Gastroesophageal sphincter (tissue), 4 donors: ENCODE measurements around the gene GNG2. TPM values are rescaled to one million over a fixed set of nuclear protein-coding genes. Genes with fewer than 3 reads are reported as not detected.

ENCODE experiments used
- ATAC-seq: fragments of 150-250 bp; one replicate; pipeline ENCODE4 v1.9.1; 2016; ENCODE audit warnings: mild to moderate bottlenecking, moderate library complexity
- H3K27ac ChIP-seq, 4 donors: fragments of 200-600 bp; sonication (generic) in 3 of 4; 1 replicate in 3 of 4; 2 replicates in 1 of 4; pipeline ENCODE4 v1.5.1; 2016 to 2019
- H3K27me3 ChIP-seq: fragments of 200-600 bp; sonication (generic); one replicate; pipeline ENCODE4 v1.5.1; 2019
- H3K36me3 ChIP-seq, 2 donors: fragments of 200-600 bp; sonication (generic); one replicate each; pipeline ENCODE4 v1.5.1; 2019; ENCODE audit warnings: control low read depth in 1 of 2
- H3K4me1 ChIP-seq, 3 donors: fragments of 200-600 bp; sonication (generic); 1 replicate in 2 of 3; 2 replicates in 1 of 3; pipeline ENCODE4 v1.5.1; 2016 to 2019; ENCODE audit warnings: control low read depth in 2 of 3
- H3K4me3 ChIP-seq, 2 donors: fragments of 200-600 bp; sonication (generic); one replicate each; pipeline ENCODE4 v1.5.1; 2019; ENCODE audit warnings: mild to moderate bottlenecking in 1 of 2, moderate library complexity in 1 of 2
- H3K9me3 ChIP-seq, 3 donors: fragments of 200-600 bp; sonication (generic); one replicate each; pipeline ENCODE4 v1.5.1; 2017 to 2019; ENCODE audit warnings: control low read depth in 2 of 3
- EP300 ChIP-seq: sonication (generic); formaldehyde crosslinking; IDR thresholded peaks from one replicate; pipeline ENCODE4 v1.6.1; 2017; ENCODE audit warnings: antibody characterized with exemption, mild to moderate bottlenecking
- POLR2A ChIP-seq, 2 donors: fragments of 450-650 bp; IDR thresholded peaks; one replicate each; pipeline ENCODE4 v1.6.1; 2017; ENCODE audit warnings: antibody characterized with exemption in 2 of 2, mild to moderate bottlenecking in 2 of 2, moderate library complexity in 1 of 2
- POLR2AphosphoS5 ChIP-seq: sonication (generic); formaldehyde crosslinking; IDR thresholded peaks from one replicate; pipeline ENCODE4 v1.6.1; 2017; ENCODE audit warnings: antibody characterized with exemption
- WGBS, 2 donors: methylation state at CpG; one replicate each; pipeline ENCODE4 v1.1.5; 2018; ENCODE audit warnings: low coverage in 1 of 2; 5-methylcytosine and 5-hydroxymethylcytosine counted together
- total RNA-seq, 4 donors: library from RNA; depleted of rRNA; stranded (reverse); fragments of >200 nt; gene quantifications; one replicate each; pipeline ENCODE4 v1.1.0, GENCODE V29; 2016
- TF ChIP-seq, protein P1 (sequence below), 4 experiments: fragments of 200-600 bp in 2 of 4; fragments of 450-650 bp in 2 of 4; sonication (generic) in 1 of 4; IDR thresholded peaks; one replicate each; pipeline ENCODE4 v1.5.1; 2017 to 2019; ENCODE audit warnings: antibody characterized with exemption in 4 of 4, mild to moderate bottlenecking in 2 of 4, moderate library complexity in 2 of 4

GNG2 gene
- total RNA-seq, 4 donors from 2014 or later: 15.7 to 21.2 (median 17.8) TPM

DNA sequence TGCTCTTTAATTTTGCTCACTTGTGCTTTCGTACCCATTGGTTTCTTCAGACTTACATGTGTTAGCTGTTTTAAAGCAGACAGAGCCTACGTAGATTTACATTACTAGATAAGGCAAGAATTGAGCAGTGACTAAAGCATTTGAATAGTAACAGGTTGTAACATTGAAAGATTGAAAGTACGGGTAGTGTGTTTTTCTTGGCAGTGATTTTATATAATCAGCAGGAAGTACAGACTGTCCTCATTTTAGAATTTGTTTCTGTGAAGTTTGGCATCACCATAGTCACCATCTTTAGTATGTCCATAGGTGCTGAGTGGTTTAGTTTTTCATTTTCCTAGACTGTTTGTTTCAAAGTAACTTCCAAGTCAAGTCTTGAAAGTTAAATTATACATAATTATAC lies 142.9 kb downstream of the GNG2 start:
- no peaks in the 10 kb centered on the region for H3K9me3 ChIP-seq
- peaks cover 0 to 86% (median 20%) of the 10 kb centered on the region in 3 donors for H3K4me1 ChIP-seq
- no peaks in the 10 kb centered on the region for H3K27me3 ChIP-seq
- peak; percentile 87 for TF ChIP-seq POLR2AphosphoS5
- TF ChIP-seq, protein P1, sequence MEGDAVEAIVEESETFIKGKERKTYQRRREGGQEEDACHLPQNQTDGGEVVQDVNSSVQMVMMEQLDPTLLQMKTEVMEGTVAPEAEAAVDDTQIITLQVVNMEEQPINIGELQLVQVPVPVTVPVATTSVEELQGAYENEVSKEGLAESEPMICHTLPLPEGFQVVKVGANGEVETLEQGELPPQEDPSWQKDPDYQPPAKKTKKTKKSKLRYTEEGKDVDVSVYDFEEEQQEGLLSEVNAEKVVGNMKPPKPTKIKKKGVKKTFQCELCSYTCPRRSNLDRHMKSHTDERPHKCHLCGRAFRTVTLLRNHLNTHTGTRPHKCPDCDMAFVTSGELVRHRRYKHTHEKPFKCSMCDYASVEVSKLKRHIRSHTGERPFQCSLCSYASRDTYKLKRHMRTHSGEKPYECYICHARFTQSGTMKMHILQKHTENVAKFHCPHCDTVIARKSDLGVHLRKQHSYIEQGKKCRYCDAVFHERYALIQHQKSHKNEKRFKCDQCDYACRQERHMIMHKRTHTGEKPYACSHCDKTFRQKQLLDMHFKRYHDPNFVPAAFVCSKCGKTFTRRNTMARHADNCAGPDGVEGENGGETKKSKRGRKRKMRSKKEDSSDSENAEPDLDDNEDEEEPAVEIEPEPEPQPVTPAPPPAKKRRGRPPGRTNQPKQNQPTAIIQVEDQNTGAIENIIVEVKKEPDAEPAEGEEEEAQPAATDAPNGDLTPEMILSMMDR (IDR thresholded peaks at IDR 0.05): no peak
- no peak for TF ChIP-seq POLR2A (IDR thresholded peaks at IDR 0.05)
- TF ChIP-seq EP300: peak; percentile 48
- 28 to 50% methylated on average over 3 of the region's 3 CpGs for WGBS, 2 donors
- H3K4me3 ChIP-seq: no peak overlapping the region
- peaks cover 19 to 85% of the 10 kb centered on the region in 2 donors for H3K36me3 ChIP-seq
- ATAC-seq: peak; percentile 79
- peak overlapping the region; percentile 80 to 92 (median 83) for H3K27ac ChIP-seq

DNA sequence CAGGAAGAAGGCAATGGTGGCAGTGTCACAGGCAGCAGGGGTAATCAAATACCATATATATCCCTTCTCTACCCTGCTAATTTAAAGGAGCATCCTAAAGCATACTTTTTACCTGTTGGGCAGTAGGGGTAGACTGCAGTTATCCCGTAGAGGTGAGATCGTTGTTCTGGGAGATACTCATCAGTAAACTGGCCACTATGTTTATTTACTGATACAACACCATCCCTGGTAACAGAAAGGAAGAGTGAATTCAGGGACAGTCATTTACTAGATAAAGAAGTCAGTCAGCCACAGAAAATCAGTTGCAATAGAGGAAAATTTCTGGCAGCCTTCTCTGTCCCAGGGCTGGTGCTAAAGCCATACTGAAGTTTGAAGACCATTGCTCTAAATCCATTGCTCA lies 145.2 kb downstream of the GNG2 start:
- Histone ChIP-seq H3K27ac (peak overlapping the region in 2 of 4 donors; percentile 7 to 80), H3K4me1 (peaks cover 0 to 73% (median 16%) of the 10 kb centered on the region in 3 donors), H3K36me3 (peaks cover 19 to 85% of the 10 kb centered on the region in 2 donors), H3K4me3 (no peak overlapping the region), H3K27me3 (no peaks in the 10 kb centered on the region), H3K9me3 (no peaks in the 10 kb centered on the region)
- no peak for ATAC-seq
- no peak for TF ChIP-seq POLR2AphosphoS5
- 77 to 79% methylated on average over 2 of the region's 2 CpGs for WGBS, 2 donors

DNA sequence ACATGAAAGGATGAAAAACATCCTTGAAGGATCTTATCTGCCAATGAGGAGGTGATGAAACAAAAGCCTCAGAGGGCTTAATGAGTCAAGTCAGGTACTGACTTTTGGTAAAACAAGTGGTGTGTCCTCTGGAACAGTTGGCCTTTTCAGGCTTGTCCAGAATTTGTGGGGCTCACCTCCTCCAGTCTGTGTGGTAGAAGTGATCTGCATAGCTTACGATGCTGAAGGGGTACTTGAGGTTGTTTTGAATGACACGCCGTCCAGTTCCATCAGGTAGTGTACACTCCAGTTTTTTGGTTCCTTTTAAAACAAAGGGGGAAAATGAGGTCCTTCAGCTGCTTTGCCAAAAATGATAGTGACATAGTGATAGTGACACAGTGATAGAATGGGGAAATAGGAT lies 145.9 kb downstream of the GNG2 start:
- 92 to 97% methylated on average over 3 of the region's 3 CpGs for WGBS, 2 donors
- no peak for ATAC-seq
- peaks cover 0 to 68% (median 15%) of the 10 kb centered on the region in 3 donors for H3K4me1 ChIP-seq
- H3K4me3 ChIP-seq: no peak overlapping the region
- no peaks in the 10 kb centered on the region for H3K27me3 ChIP-seq
- no peak for TF ChIP-seq POLR2A (IDR thresholded peaks at IDR 0.05)
- no peak for TF ChIP-seq POLR2AphosphoS5
- H3K36me3 ChIP-seq: peaks cover 19 to 86% of the 10 kb centered on the region in 2 donors
- no peaks in the 10 kb centered on the region for H3K9me3 ChIP-seq
- peak overlapping the region in 2 of 4 donors; percentile 9 to 80 for H3K27ac ChIP-seq

DNA sequence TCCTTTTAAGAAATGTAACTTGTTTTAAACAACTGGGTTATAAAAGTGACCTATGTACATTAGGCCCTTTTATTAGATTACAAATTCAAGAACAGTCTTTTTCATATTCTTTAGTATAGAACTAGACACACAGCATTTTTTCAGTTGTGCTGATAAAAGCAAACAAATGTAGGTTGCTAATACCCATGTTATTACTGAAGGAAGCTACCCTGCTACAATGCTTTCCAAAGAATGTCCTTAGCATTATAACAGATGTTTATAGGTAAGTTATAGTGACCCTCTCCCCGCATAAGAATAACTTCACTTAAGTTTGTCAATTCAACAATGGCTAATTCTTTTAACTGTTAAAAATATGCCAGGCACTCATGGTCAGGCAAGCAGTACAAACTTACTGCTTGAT lies 146.8 kb downstream of the GNG2 start:
- H3K27ac ChIP-seq: peak overlapping the region in 1 of 4 donors; percentile 80
- H3K27me3 ChIP-seq: no peaks in the 10 kb centered on the region
- H3K9me3 ChIP-seq: no peaks in the 10 kb centered on the region
- 15 to 83% methylated on average over 1 of the region's 1 CpG for WGBS, 2 donors
- no peak overlapping the region for H3K4me3 ChIP-seq
- no peak for ATAC-seq
- H3K36me3 ChIP-seq: peaks cover 19 to 86% of the 10 kb centered on the region in 2 donors
- TF ChIP-seq POLR2A (IDR thresholded peaks at IDR 0.05) (no peak), EP300 (no peak)
- H3K4me1 ChIP-seq: peaks cover 1 to 63% (median 13%) of the 10 kb centered on the region in 3 donors

DNA sequence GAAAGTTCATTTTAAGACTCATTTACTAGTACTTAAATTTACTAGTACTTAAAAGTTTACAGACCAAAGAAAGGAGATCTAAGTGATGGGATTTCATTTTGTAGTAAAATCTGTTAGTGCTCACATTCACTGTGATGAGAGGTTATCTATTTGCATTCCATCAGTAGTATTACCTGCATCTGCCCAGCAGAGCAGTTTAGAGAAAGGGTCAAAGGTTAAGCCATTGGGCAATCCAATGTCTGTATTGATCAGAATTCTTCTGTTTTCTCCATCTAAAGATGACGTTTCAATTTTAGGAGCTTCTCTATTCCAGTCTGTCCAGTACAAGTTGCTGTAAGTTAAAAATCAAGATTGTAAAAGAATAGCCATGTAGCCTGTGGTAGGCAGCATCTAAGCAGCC lies 147.2 kb downstream of the GNG2 start:
- no peak for TF ChIP-seq POLR2AphosphoS5
- TF ChIP-seq POLR2A (IDR thresholded peaks at IDR 0.05): no peak
- TF ChIP-seq, protein P1 (IDR thresholded peaks at IDR 0.05): no peak
- no peak for TF ChIP-seq EP300
- ATAC-seq: no peak
- no peaks in the 10 kb centered on the region for H3K9me3 ChIP-seq
- H3K27ac ChIP-seq: peak overlapping the region in 1 of 4 donors; percentile 0
- 71 to 83% methylated on average over 1 of the region's 1 CpG for WGBS, 2 donors
- no peak overlapping the region for H3K4me3 ChIP-seq
- H3K36me3 ChIP-seq: peaks cover 19 to 82% of the 10 kb centered on the region in 2 donors
- H3K4me1 ChIP-seq: peaks cover 6 to 63% (median 9%) of the 10 kb centered on the region in 3 donors
- H3K27me3 ChIP-seq: no peaks in the 10 kb centered on the region

DNA sequence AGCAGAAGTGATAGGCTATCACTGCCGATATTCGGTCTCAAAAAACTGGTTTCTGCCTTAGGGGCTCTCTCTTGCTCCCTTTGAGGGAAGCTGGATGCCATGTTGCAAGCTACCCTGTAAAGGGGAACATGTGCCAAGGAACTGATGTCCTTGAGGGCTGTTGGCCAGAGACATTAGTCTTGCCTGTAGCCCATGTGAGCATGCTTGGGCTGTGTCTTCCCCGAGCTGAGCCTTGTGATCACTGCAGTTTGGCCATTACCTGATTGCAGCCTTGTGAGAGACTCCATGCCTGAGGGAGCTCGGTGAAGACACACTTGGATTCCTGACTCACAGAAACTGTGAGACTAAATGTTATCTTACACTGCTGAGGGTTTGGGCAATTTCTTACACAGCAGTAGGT lies 147.7 kb downstream of the GNG2 start:
- H3K27ac ChIP-seq: peak overlapping the region in 2 of 4 donors; percentile 0 to 39

More for the DNA sequence above, 147.7 kb downstream of the GNG2 start:
- TF ChIP-seq POLR2AphosphoS5 (no peak), POLR2A (IDR thresholded peaks at IDR 0.05) (no peak), EP300 (no peak)
- TF ChIP-seq, protein P1 (IDR thresholded peaks at IDR 0.05): no peak
- Histone ChIP-seq H3K4me1 (peaks cover 6 to 63% (median 7%) of the 10 kb centered on the region in 3 donors), H3K36me3 (peaks cover 19 to 81% of the 10 kb centered on the region in 2 donors), H3K4me3 (no peak overlapping the region), H3K9me3 (no peaks in the 10 kb centered on the region), H3K27me3 (no peaks in the 10 kb centered on the region)
- WGBS, 2 donors: 80 to 94% methylated on average over 2 to 3 of the region's 4 CpGs
- ATAC-seq: no peak
